ENCODE results near the gene DLX5. TPM values are rescaled to one million over a fixed set of nuclear protein-coding genes. Genes with fewer than 3 reads are reported as not detected.

DLX5 gene
- total RNA-seq, 4 donors from 2014 or later = 0.49 to 0.54 TPM; not detected in 2

- TF ChIP-seq EP300 (IDR thresholded peaks at IDR 0.05) = no peak
- no peak for TF ChIP-seq POLR2AphosphoS5 (IDR thresholded peaks at IDR 0.05)
- no peak for TF ChIP-seq CTCF (IDR thresholded peaks at IDR 0.05)
- TF ChIP-seq POLR2A (IDR thresholded peaks at IDR 0.05) = no peak
- Histone ChIP-seq H3K9me3 (no peaks in the 10 kb centered on the region), H3K4me3 (no peak overlapping the region), H3K27me3 (peaks cover 100% of the 10 kb centered on the region), H3K27ac (no peak overlapping the region), H3K4me1 (peaks cover 0 to 58% (median 14%) of the 10 kb centered on the region in 3 donors), H3K36me3 (no peaks in the 10 kb centered on the region)
- ATAC-seq = no peak
- WGBS, 2 donors (ENCODE audit: low coverage in 1 of 2) = 22 to 55% methylated on average over 8 to 19 of the region's 39 CpGs
Measured at GRCh38 chr7:97001656-97002554, 22.7 kb downstream of the DLX5 start.

GRCh38 chr7:97001221-97001620, 23.4 kb downstream of the DLX5 start:
- TF ChIP-seq CTCF (IDR thresholded peaks at IDR 0.05) = no peak
- TF ChIP-seq EP300 (IDR thresholded peaks at IDR 0.05) = no peak
- TF ChIP-seq POLR2AphosphoS5 (IDR thresholded peaks at IDR 0.05) = no peak
- TF ChIP-seq POLR2A (IDR thresholded peaks at IDR 0.05) = no peak

GRCh38 chr7:96998744-96999143, 25.9 kb downstream of the DLX5 start:
- Histone ChIP-seq H3K36me3 (no peaks in the 10 kb centered on the region), H3K9me3 (no peaks in the 10 kb centered on the region), H3K4me1 (peaks cover 0 to 31% (median 0%) of the 10 kb centered on the region in 3 donors), H3K4me3 (no peak overlapping the region), H3K27ac (no peak overlapping the region), H3K27me3 (peaks cover 100% of the 10 kb centered on the region)
- TF ChIP-seq EP300 (IDR thresholded peaks at IDR 0.05) (no peak), POLR2AphosphoS5 (IDR thresholded peaks at IDR 0.05) (no peak), POLR2A (IDR thresholded peaks at IDR 0.05) (no peak), CTCF (IDR thresholded peaks at IDR 0.05) (no peak)
- 3 to 15% methylated on average over 7 to 12 of the region's 14 CpGs for WGBS, 2 donors (ENCODE audit: low coverage in 1 of 2)
- no peak for ATAC-seq

More at GRCh38 chr7:97001221-97001620, 23.4 kb downstream of the DLX5 start:
- Histone ChIP-seq H3K27ac (no peak overlapping the region), H3K9me3 (no peaks in the 10 kb centered on the region), H3K4me1 (peaks cover 0 to 56% (median 9%) of the 10 kb centered on the region in 3 donors), H3K27me3 (peaks cover 100% of the 10 kb centered on the region), H3K4me3 (no peak overlapping the region), H3K36me3 (no peaks in the 10 kb centered on the region)
- no peak for ATAC-seq
- 0 to 6% methylated on average over 2 to 3 of the region's 3 CpGs for WGBS, 2 donors (ENCODE audit: low coverage in 1 of 2)

- no peak overlapping the region for H3K27ac ChIP-seq
- peaks cover 100% of the 10 kb centered on the region for H3K27me3 ChIP-seq
Measured at GRCh38 chr7:96998333-96998732, 26.3 kb downstream of the DLX5 start.

More at GRCh38 chr7:96998333-96998732, 26.3 kb downstream of the DLX5 start:
- Histone ChIP-seq H3K4me1 (peaks cover 0 to 27% (median 0%) of the 10 kb centered on the region in 3 donors), H3K4me3 (no peak overlapping the region), H3K9me3 (no peaks in the 10 kb centered on the region), H3K36me3 (no peaks in the 10 kb centered on the region)
- 0% methylated on average over 3 to 8 of the region's 11 CpGs for WGBS, 2 donors (ENCODE audit: low coverage in 1 of 2)
- TF ChIP-seq EP300 (IDR thresholded peaks at IDR 0.05) (no peak), POLR2AphosphoS5 (IDR thresholded peaks at IDR 0.05) (no peak), CTCF (IDR thresholded peaks at IDR 0.05) (no peak), POLR2A (IDR thresholded peaks at IDR 0.05) (no peak)
- ATAC-seq = no peak
